Neural crest cell (in vitro differentiated cells): ENCODE results near the gene ATM. TPM values are rescaled to one million over a fixed set of nuclear protein-coding genes. Genes with fewer than 3 reads are reported as not detected.
A peak's percentile ranks its signal among the peaks of the same experiment; 100 is the strongest.
"Not testable (repeated sequence)": the region's sequence is repeated elsewhere in the genome, so short reads cannot be mapped to it uniquely, and the experiment has no call there.

Experiments used
- DNase-seq: peaks from one replicate; pipeline ENCODE4 v3.0.0; 2021; ENCODE audit warnings: low read depth, mixed read lengths, low spot score
- H3K27ac Mint-ChIP-seq: one replicate; pipeline ENCODE4 v1.8.0; 2021; ENCODE audit warnings: mild to moderate bottlenecking, mixed read lengths; ENCODE audit not compliant: unreplicated experiment
- H3K27me3 Mint-ChIP-seq: 2 replicates; pipeline ENCODE4 v1.8.0; 2021; ENCODE audit warnings: low read depth, mild to moderate bottlenecking, mixed read lengths
- H3K36me3 Mint-ChIP-seq: 2 replicates; pipeline ENCODE4 v1.8.0; 2021; ENCODE audit warnings: low read depth, mild to moderate bottlenecking, mixed read lengths
- H3K4me1 Mint-ChIP-seq: 2 replicates; pipeline ENCODE4 v1.8.0; 2021; ENCODE audit warnings: mixed read lengths
- H3K4me3 Mint-ChIP-seq: one replicate; pipeline ENCODE4 v1.8.0; 2021; ENCODE audit warnings: mild to moderate bottlenecking, mixed read lengths
- H3K9me3 Mint-ChIP-seq: 2 replicates; pipeline ENCODE4 v1.8.0; 2021; ENCODE audit warnings: mixed read lengths
- total RNA-seq: library from RNA; stranded (reverse); gene quantifications from 2 replicates; pipeline ENCODE4 v1.2.1, GENCODE V29; 2021
- TF ChIP-seq, protein P1 (sequence below): fragments of 200-600 bp; sonication (generic); conservative IDR thresholded peaks from 2 replicates; pipeline ENCODE4 v1.5.0; 2021; ENCODE audit warnings: antibody characterized with exemption, mild to moderate bottlenecking

The ATM gene
- total RNA-seq, 1 donor from 2014 or later = 68.5 TPM

DNA sequence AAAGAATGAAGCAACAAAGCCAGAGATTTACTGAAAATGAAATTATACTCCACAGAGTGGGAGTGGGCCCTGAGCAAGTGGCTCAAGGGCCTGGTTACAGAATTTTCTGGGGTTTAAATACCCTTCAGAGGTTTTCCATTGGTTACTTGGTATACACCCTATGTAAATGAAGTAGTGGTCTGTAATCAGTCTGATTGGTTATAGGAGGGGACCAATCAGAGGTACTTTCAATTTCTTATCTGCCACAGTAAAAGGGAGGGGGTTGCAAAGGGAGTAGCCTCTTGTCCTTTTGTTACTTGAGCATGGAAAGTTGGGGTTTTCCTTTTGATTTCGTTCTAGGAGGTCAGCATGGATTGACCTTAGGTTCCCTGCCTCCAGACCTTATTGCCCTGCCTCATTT, 63.5 kb downstream of the ATM start:
- H3K9me3 Mint-ChIP-seq = no peaks in the 10 kb centered on the region
- H3K4me3 Mint-ChIP-seq = no peak overlapping the region
- peaks cover 13% of the 10 kb centered on the region for H3K4me1 Mint-ChIP-seq
- TF ChIP-seq, protein P1, sequence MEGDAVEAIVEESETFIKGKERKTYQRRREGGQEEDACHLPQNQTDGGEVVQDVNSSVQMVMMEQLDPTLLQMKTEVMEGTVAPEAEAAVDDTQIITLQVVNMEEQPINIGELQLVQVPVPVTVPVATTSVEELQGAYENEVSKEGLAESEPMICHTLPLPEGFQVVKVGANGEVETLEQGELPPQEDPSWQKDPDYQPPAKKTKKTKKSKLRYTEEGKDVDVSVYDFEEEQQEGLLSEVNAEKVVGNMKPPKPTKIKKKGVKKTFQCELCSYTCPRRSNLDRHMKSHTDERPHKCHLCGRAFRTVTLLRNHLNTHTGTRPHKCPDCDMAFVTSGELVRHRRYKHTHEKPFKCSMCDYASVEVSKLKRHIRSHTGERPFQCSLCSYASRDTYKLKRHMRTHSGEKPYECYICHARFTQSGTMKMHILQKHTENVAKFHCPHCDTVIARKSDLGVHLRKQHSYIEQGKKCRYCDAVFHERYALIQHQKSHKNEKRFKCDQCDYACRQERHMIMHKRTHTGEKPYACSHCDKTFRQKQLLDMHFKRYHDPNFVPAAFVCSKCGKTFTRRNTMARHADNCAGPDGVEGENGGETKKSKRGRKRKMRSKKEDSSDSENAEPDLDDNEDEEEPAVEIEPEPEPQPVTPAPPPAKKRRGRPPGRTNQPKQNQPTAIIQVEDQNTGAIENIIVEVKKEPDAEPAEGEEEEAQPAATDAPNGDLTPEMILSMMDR = no peak
- H3K27ac Mint-ChIP-seq = no peak overlapping the region
- H3K27me3 Mint-ChIP-seq = no peaks in the 10 kb centered on the region
- DNase-seq = no peak
- H3K36me3 Mint-ChIP-seq = peaks cover 21% of the 10 kb centered on the region

DNA sequence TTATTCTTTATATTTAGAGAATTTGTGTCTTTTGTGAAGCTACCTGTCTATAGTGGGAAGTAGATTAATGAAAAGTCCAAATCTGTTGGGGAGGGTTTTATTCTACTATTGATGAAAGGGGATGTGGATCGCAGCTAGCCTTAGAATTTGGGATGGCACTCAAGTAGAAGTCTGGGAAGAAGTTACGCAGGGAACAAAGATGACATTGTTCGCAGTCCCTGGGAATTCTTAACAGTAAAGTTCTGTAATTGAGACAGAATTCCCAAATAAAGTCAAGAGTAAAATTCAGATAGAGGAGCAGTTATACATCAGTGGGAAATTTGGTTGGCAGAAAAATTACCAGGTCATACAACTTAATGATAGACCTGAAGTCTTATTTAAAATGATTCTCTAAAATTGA, 64.1 kb downstream of the ATM start:
- DNase-seq = no peak
- Mint-ChIP-seq H3K4me1 (peaks cover 13% of the 10 kb centered on the region), H3K27me3 (no peaks in the 10 kb centered on the region), H3K9me3 (no peaks in the 10 kb centered on the region), H3K27ac (no peak overlapping the region), H3K4me3 (no peak overlapping the region), H3K36me3 (peaks cover 21% of the 10 kb centered on the region)
- TF ChIP-seq, protein P1 = no peak

DNA sequence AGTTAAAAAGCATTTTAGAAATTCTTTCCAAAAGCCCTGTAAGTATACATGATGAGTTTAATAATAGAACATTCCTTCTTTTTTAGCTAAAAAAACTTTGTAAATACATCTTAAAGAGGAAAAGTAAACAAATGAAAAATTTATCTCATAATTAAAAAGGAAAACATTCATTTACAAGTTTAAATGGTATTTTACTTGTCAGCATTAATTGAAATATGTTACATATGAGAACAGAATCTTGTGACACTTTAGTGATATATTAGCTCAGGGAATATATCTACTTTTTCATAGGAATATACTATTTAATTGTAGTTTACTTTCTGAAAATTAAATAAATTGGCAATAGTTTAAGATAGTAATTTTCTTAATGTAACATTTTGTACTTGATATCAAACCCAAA, 66.2 kb downstream of the ATM start:
- H3K9me3 Mint-ChIP-seq, H3K27ac Mint-ChIP-seq, H3K27me3 Mint-ChIP-seq, H3K4me3 Mint-ChIP-seq, DNase-seq: not testable (repeated sequence)
- Mint-ChIP-seq H3K4me1 (peaks cover 13% of the 10 kb centered on the region), H3K36me3 (peaks cover 21% of the 10 kb centered on the region)

DNA sequence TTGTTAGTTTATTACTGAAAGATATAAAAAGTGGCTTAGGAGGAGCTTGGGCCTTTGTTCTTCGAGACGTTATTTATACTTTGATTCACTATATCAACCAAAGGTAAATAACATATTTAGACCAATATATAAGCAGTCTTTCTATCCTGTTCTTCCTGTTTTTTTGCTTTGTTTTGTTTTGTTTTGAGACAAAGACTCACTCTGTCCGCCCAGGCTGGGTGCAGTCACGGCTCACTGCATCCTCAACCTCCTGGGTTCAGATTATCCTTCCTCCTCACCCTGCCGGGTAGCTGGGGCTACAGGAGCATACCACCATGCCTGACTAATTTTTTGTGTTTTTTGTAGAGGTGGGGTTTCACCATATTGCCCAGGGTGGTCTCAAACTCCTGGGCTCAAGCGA, 66.8 kb downstream of the ATM start:
- Mint-ChIP-seq H3K36me3 (peaks cover 21% of the 10 kb centered on the region), H3K27me3 (no peaks in the 10 kb centered on the region), H3K27ac (no peak overlapping the region), H3K4me1 (peaks cover 13% of the 10 kb centered on the region), H3K4me3 (peak overlapping the region; percentile 15), H3K9me3 (no peaks in the 10 kb centered on the region)
- DNase-seq = no peak
- TF ChIP-seq, protein P1 = no peak

DNA sequence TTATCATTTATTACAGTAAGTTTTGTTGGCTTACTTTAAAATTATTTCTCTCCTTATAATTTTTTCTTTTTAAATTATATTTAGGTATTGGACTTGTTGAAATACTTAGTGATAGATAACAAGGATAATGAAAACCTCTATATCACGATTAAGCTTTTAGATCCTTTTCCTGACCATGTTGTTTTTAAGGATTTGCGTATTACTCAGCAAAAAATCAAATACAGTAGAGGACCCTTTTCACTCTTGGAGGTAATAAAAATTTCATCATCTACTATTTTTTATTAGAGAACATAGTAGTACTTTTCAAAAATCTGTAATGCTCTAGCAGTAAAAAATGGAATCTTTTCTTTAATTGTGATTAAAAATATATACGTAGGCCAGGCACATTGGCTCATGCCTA, 70.4 kb downstream of the ATM start:
- H3K27ac Mint-ChIP-seq = no peak overlapping the region
- TF ChIP-seq, protein P1 = no peak
- no peaks in the 10 kb centered on the region for H3K27me3 Mint-ChIP-seq
- no peak for DNase-seq
- no peaks in the 10 kb centered on the region for H3K9me3 Mint-ChIP-seq
- peaks cover 5% of the 10 kb centered on the region for H3K4me1 Mint-ChIP-seq
- no peak overlapping the region for H3K4me3 Mint-ChIP-seq
- H3K36me3 Mint-ChIP-seq = peaks cover 6% of the 10 kb centered on the region

DNA sequence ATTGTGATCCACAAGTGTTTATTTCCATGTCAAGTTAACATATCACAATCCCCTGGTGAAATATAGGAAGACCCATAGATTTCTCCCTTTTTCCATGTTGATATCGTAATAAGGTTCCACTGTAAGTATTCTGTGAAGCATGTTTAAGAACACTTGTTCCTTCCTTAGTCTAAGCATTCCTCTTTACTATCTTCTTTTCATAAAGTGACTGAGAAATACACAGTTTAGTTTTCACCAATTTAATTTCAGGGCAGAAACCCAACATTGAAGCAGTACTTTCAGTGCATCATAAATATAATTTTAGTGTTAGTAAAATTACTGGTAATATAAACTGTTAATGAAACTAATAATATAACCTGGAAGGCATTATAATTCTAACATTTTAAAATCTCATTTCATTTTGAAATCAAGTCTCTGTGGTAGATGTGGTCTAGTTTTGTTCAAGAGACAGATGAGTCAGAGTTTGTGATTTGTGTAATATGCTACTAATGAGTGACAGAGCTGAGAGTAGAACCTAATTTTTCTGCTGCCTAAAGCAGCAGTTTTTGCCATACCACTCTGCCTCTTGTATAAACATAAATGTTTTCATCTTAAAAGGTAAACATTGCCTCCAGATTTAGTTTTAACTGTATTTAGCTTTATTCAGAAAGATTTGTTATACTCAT, 79.4 kb downstream of the ATM start:
- Mint-ChIP-seq H3K36me3 (peaks cover 13% of the 10 kb centered on the region), H3K27ac (peak overlapping the region; percentile 67), H3K4me1 (no peaks in the 10 kb centered on the region), H3K4me3 (no peak overlapping the region), H3K9me3 (no peaks in the 10 kb centered on the region), H3K27me3 (no peaks in the 10 kb centered on the region)
- TF ChIP-seq, protein P1 = no peak
- DNase-seq = no peak
